Endothelial cell of umbilical vein (primary cell): ENCODE results near the gene OR52I1. TPM values are rescaled to one million over a fixed set of nuclear protein-coding genes. Genes with fewer than 3 reads are reported as not detected.

Source experiments
- BruUV-seq: library from RNA; stranded (reverse); fragments of 400-500 nt; replicated peaks from 2 replicates; lab custom pipeline; 2021; lab: Mats Ljungman, UMichigan
- CTCF ChIA-PET: fragments of 300-600, 350-600 bp; sonication (Branson Sonifier 250); formaldehyde crosslinking; loops from one replicate; lab custom pipeline; 2021; ENCODE audit warnings: antibody characterized with exemption, inconsistent platforms; lab: Charles Lee
- POLR2A ChIA-PET: fragments of 300-600, 350-600 bp; sonication (Branson Sonifier 250); formaldehyde crosslinking; loops from one replicate; lab custom pipeline; 2021; ENCODE audit warnings: antibody characterized with exemption, inconsistent platforms; lab: Charles Lee
- DNase-seq: peaks from one replicate; pipeline ENCODE4 v3.0.0-alpha.2; 2011; ENCODE audit warnings: low read depth, low spot score
- FAIRE-seq: peaks from 2 replicates; lab custom pipeline; 2011; peaks lifted over from hg19 to GRCh38; lab: Jason Lieb, UNC
- H2AFZ ChIP-seq: 2 replicates; pipeline ENCODE4 v1.6.0; 2012; ENCODE audit warnings: low read depth, low read length, control low read depth, inconsistent platforms
- H3K27ac ChIP-seq: 2 replicates; pipeline ENCODE4 v1.5.1; 2011; ENCODE audit warnings: low read depth, mild to moderate bottlenecking, control low read depth, low read length, moderate library complexity; ENCODE audit not compliant: insufficient read depth
- H3K27me3 ChIP-seq, 2 experiments: 2 replicates each; pipeline versions ENCODE4 v1.6.0 to v1.6.1; 2011; ENCODE audit warnings: low read length in 2 of 2, mixed read lengths in 1 of 2; ENCODE audit not compliant: control insufficient read depth in 2 of 2, insufficient read depth in 2 of 2
- H3K36me3 ChIP-seq, 2 experiments: 2 replicates in 1 of 2; 3 replicates in 1 of 2; pipeline ENCODE4 v1.5.1; 2011; ENCODE audit warnings: low read length in 2 of 2, mild to moderate bottlenecking in 1 of 2, moderate library complexity in 1 of 2; ENCODE audit not compliant: control insufficient read depth in 2 of 2, insufficient read depth in 2 of 2; ENCODE audit errors: extremely low read depth in 1 of 2
- H3K4me1 ChIP-seq: 3 replicates; pipeline ENCODE4 v1.5.1; 2011; ENCODE audit warnings: mild to moderate bottlenecking, low read length; ENCODE audit not compliant: control insufficient read depth, insufficient read depth; ENCODE audit errors: extremely low read depth
- H3K4me2 ChIP-seq: 2 replicates; pipeline ENCODE4 v1.6.1; 2011; ENCODE audit warnings: low read length, control low read depth, mixed read lengths; ENCODE audit not compliant: insufficient read depth
- H3K4me3 ChIP-seq, 3 experiments: fragments of 200-600 bp in 1 of 3; sonication (generic), shearing (Covaris generic) in 1 of 3; replicated peaks in 1 of 3; 2 replicates each; pipeline ENCODE4 v1.5.1; 2011 to 2016; ENCODE audit warnings: control low read depth in 3 of 3, low read length in 3 of 3, mild to moderate bottlenecking in 2 of 3, inconsistent platforms in 1 of 3, low read depth in 1 of 3, moderate library complexity in 1 of 3; ENCODE audit not compliant: insufficient read depth in 1 of 3
- H3K79me2 ChIP-seq: 2 replicates; pipeline ENCODE4 v1.6.0; 2012; ENCODE audit warnings: low read length, inconsistent platforms; ENCODE audit not compliant: control insufficient read depth, insufficient read depth
- H3K9ac ChIP-seq: replicated peaks from 2 replicates; pipeline ENCODE3; 2011; ENCODE audit warnings: low read length, control low read depth; ENCODE audit not compliant: insufficient read depth; ENCODE audit errors: extremely low read depth
- H3K9me1 ChIP-seq: replicated peaks from 3 replicates; pipeline ENCODE4 v1.6.0; 2011; ENCODE audit warnings: mild to moderate bottlenecking, low read length; ENCODE audit not compliant: control insufficient read depth, insufficient read depth; ENCODE audit errors: extremely low read depth
- H3K9me3 ChIP-seq: replicated peaks from 2 replicates; pipeline ENCODE4 v1.5.1; 2012; ENCODE audit warnings: low read length, inconsistent platforms; ENCODE audit not compliant: control insufficient read depth, insufficient read depth
- H4K20me1 ChIP-seq: replicated peaks from 2 replicates; pipeline ENCODE3; 2011; ENCODE audit warnings: mild to moderate bottlenecking, low read length; ENCODE audit not compliant: control insufficient read depth, insufficient read depth; ENCODE audit errors: extremely low read depth
- CTCF ChIP-seq, 2 donors: IDR thresholded peaks; 1 replicate in 1 of 2; 2 replicates in 1 of 2; pipeline ENCODE4 v1.5.1; 2011; ENCODE audit warnings: low read length in 2 of 2, mild to moderate bottlenecking in 2 of 2, moderate library complexity in 2 of 2, control low read depth in 1 of 2, inconsistent platforms in 1 of 2, low read depth in 1 of 2; ENCODE audit not compliant: insufficient read depth in 1 of 2; ENCODE audit errors: extremely low read depth in 1 of 2
- EZH2 ChIP-seq: IDR thresholded peaks from 2 replicates; pipeline ENCODE4 v1.6.1; 2012; ENCODE audit warnings: borderline replicate concordance, low read depth, mild to moderate bottlenecking, moderate library complexity, low read length, inconsistent platforms; ENCODE audit not compliant: severe bottlenecking
- FOS ChIP-seq: IDR thresholded peaks from 2 replicates; pipeline ENCODE4 v1.6.1; 2011; ENCODE audit warnings: mild to moderate bottlenecking, low read length, moderate library complexity, borderline replicate concordance; ENCODE audit not compliant: insufficient read depth
- GATA2 ChIP-seq: IDR thresholded peaks from 2 replicates; pipeline ENCODE4 v1.7.0; 2011; ENCODE audit warnings: low read depth, mild to moderate bottlenecking, moderate library complexity, mixed read lengths, low read length; ENCODE audit not compliant: insufficient read length, insufficient read depth
- JUN ChIP-seq: IDR thresholded peaks from 2 replicates; pipeline ENCODE4 v1.6.1; 2011; ENCODE audit warnings: borderline replicate concordance, low read depth; ENCODE audit not compliant: insufficient read length, insufficient read depth
- MAX ChIP-seq: IDR thresholded peaks from 2 replicates; pipeline ENCODE4 v1.6.1; 2011; ENCODE audit not compliant: insufficient read depth, insufficient read length
- MYC ChIP-seq: IDR thresholded peaks from one replicate; pipeline ENCODE4 v1.6.1; 2011; ENCODE audit warnings: mild to moderate bottlenecking, low read depth, low read length
- POLR2A ChIP-seq: IDR thresholded peaks from 2 replicates; pipeline ENCODE4 v1.6.1; 2012; ENCODE audit warnings: low read depth, mild to moderate bottlenecking, control low read depth, low read length
- POLR2AphosphoS5 ChIP-seq: IDR thresholded peaks from 2 replicates; pipeline ENCODE4 v1.6.1; 2012; ENCODE audit warnings: low read depth, mild to moderate bottlenecking, control low read depth, low read length, moderate library complexity; ENCODE audit not compliant: insufficient read depth
- dilution Hi-C: fragments of 300-500 bp; cut with MboI; formaldehyde crosslinking; loops from one replicate; pipeline ENCODE4 v1.15.0; 2019; ENCODE audit warnings: low sequenced_read_pairs; ENCODE audit not compliant: extremely low pct_ligation_motif_present
- intact Hi-C: fragments of 100-400 bp; cut with micrococcal nuclease; formaldehyde crosslinking; loops from one replicate; pipeline ENCODE4 v1.10.0; 2022
- polyA plus RNA-seq, 4 experiments: library from polyadenylated mRNA; depleted of rRNA in 3 of 4; stranded (reverse) in 3 of 4; unstranded in 1 of 4; fragments of >200 nt; gene quantifications; 2 replicates each; pipeline versions ENCODE4 v1.2.1 to v1.2.3, GENCODE V29; 2011 to 2012; ENCODE audit warnings: missing spikeins in 1 of 4
- total RNA-seq: library from RNA; stranded (reverse); gene quantifications from 2 replicates; pipeline ENCODE4 v1.2.3, GENCODE V29; 2021

The OR52I1 gene
- total and polyA plus RNA-seq, 2 donors (not counting 3 experiments of a cell fraction or from before 2014, with no cell fraction given): not detected

DNA sequence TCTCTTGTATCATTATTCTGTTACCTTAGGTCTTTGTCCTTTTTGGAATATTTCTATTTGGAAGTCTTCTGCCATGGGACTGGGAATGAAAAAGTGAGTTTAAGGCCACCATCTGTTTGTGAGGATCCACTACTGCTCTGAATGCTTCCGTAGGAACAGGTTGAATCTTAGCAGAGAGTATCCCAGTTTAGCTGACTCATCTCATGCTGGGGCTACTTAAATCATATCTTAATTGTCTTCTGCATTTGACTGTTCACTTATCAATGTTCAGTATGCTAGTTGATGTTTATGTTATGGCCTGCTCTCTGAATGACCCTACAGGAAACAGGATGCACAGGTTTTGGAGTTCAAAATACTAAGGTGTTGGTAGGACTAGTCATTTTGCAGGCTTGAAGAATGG, 13.7 kb upstream of the OR52I1 start:
- H3K79me2 ChIP-seq: no peaks in the 10 kb centered on the region
- no peak overlapping the region for H3K9ac ChIP-seq
- no peak for TF ChIP-seq MAX
- TF ChIP-seq FOS: no peak
- no peak for TF ChIP-seq MYC
- no peak for TF ChIP-seq POLR2A
- no peak for TF ChIP-seq EZH2
- no peak for TF ChIP-seq JUN
- DNase-seq (no peak), FAIRE-seq (no peak)
- H3K4me2 ChIP-seq: no peak overlapping the region
- H3K27ac ChIP-seq: no peak overlapping the region
- dilution Hi-C loops (no loop called here), intact Hi-C loops (no loop called here)
- ChIA-PET CTCF (no interaction called here), POLR2A (no interaction called here)
- H2AFZ ChIP-seq: no peak overlapping the region
- H3K36me3 ChIP-seq: no peaks in the 10 kb centered on the region
- H4K20me1 ChIP-seq: no peaks in the 10 kb centered on the region
- H3K27me3 ChIP-seq: no peaks in the 10 kb centered on the region
- H3K9me1 ChIP-seq: no peaks in the 10 kb centered on the region
- H3K4me3 ChIP-seq: no peak overlapping the region
- no TSS peak for BruUV-seq
- H3K4me1 ChIP-seq: no peaks in the 10 kb centered on the region
- no peaks in the 10 kb centered on the region for H3K9me3 ChIP-seq

DNA sequence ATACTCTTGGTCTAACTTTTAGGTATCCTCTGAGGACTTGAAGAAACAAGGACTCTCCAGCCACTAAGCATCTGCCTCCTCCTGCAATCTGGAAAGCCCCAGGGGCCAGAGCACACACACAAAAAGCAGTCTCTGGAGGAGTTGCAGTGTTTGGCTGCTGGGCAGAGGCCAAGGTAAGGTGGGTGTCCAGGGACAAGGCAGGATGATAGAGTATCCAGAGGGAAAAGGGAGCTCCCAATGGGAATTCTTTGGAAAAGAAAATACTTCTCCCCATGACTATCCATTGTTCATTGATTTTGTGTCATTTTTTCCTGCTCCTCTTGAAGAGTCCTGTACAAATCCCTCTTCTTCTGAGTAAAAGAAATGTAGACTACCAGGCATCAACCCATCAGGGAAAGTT, 12.4 kb upstream of the OR52I1 start, which contains the start of gene OR52I2:
Gene OR52I2, plus strand, starts transcription at position 301 of the 400 bp plus-strand sequence.
- Histone ChIP-seq H3K79me2 (no peaks in the 10 kb centered on the region), H3K27me3 (peaks cover 0 to 3% of the 10 kb centered on the region in 2 experiments), H3K36me3 (no peaks in the 10 kb centered on the region), H2AFZ (no peak within 1 kb of the TSS), H3K9me1 (no peaks in the 10 kb centered on the region), H3K9me3 (no peaks in the 10 kb centered on the region), H3K4me1 (no peaks in the 10 kb centered on the region), H3K27ac (no peak within 1 kb of the TSS), H3K9ac (no peak within 1 kb of the TSS), H4K20me1 (no peaks in the 10 kb centered on the region), H3K4me2 (no peak within 1 kb of the TSS), H3K4me3 (no peak within 1 kb of the TSS)
- FAIRE-seq: no peak
- BruUV-seq: no TSS peak
- DNase-seq: no peak
- TF ChIP-seq POLR2AphosphoS5: no peak
- TF ChIP-seq FOS: no peak
- TF ChIP-seq EZH2: no peak
- TF ChIP-seq MAX: no peak
- no peak for TF ChIP-seq JUN
- TF ChIP-seq GATA2: no peak
- TF ChIP-seq CTCF (IDR thresholded peaks at IDR 0.05; ENCODE audit: extremely low read depth in 1 of 2, insufficient read depth in 1 of 2, low read depth in 1 of 2, low read length in 2 of 2): no peak
- no peak for TF ChIP-seq POLR2A
- no peak for TF ChIP-seq MYC
- dilution Hi-C loops (no loop called here), intact Hi-C loops (no loop called here)
- ChIA-PET CTCF (no interaction called here), POLR2A (no interaction called here)
